HG02588 (cell line): ENCODE data around the gene FIGNL1.

Experiments
- ATAC-seq: cut with Tn5 transposase; IDR thresholded peaks from one replicate; pipeline ENCODE4 v1.9.1; 2021; ENCODE audit warnings: mild to moderate bottlenecking, moderate library complexity; ENCODE audit not compliant: unreplicated experiment

Gene FIGNL1

DNA sequence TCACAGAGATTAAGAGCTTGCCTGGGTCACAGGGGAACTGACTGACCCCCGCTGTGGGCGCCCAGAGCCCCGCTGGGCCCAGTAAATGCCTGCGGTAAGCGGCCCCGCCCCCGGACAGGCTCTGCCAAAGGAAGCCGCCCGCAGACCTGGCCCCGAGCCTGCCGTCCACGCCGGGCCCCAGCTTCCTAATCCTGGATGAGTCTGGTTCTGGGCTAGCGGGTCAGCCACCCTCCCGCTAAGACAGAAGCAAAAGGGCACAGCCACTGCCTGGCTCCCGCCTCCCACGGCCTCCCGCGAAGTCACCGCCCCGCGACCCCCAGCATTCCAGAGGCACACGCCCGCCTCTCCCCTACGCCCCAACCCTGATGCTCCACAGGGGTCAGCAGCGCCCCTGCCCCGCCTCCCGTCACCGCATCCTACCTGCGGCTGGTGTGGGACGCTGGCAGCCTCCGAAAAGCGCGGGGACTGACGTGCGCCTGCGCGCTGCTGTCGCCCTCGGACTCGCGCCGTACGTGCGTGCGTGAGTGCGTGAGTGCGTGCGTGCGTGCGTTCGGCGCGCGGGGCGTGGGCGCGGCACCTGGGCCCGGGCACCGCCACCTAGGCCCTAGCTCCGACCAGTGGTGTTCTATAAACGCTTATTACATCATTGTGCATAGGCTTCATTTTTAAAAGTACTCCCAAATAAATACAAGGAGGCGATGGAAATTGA, at the start of gene FIGNL1:
FIGNL1 (minus strand) TSS at position 470 of the 709 bp plus-strand sequence. CDS start 3,063 bp downstream, outside the sequence.
- ATAC-seq, result peak; percentile 83

DNA sequence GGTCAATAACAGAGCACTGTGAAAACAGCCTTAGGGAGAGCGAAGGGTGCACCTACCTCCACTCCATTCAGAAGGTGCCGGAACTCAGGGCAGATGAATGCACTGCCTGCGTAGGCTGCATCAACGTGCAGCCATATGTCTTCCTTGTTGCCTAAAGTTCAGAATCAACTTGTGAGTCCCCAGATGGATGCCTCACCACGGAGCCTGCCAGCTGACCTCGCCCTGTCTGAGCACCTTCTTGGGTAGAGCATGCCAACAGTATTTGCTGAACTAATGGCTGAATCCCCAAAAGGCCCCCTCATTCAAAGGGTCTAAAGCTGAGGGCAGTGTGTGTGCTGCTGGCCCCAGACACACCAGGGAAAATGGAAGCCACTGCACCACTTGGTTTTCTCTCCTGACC, 48.9 kb upstream of the FIGNL1 start:
- ATAC-seq, result no peak

DNA sequence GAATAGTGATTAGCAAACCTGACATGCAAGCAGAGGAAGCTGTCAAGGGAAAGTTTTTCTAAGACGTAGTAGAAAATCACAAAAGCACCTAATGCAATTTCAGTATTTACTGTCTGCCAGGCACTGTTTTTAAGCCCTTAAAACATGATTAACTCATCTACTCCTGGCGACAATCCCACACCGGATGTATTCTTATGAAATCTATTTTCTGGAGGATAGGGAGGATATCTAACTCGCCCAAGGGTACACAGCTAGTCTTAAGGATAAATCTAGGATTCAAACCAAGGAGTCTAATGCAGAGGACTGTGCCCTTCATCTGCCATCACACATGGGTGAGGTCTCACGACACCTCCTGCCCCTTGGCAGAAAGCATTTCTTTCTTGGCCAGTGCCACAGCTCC, 47.8 kb upstream of the FIGNL1 start:
- ATAC-seq, result no peak

DNA sequence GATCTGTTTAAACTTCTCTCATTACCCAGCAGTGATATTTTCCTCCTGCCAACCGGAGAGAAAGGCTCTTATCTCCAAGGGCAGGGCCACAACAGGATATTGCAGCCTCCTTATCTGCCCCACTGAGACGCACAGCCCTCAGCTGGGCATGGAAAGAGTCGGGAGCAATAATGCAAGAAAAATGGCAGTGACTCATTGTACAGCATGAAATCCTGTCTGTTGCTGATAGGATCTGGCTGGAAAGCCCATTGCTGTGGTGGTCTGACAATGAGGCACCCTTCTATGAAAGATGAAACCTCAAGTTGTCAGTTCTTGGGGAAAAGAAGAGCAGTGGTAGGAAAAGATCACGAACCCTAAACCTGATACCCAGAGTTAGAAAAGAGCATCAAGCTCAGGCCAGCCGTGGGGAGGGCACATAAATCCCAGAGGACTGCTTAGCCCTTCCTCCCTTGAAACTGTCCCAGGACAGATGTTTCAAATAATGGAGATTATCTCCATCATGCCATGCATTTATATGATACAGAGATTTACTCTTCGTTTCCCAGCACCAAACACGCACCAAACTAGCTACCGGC, 47.0 kb upstream of the FIGNL1 start:
- ATAC-seq, result no peak

DNA sequence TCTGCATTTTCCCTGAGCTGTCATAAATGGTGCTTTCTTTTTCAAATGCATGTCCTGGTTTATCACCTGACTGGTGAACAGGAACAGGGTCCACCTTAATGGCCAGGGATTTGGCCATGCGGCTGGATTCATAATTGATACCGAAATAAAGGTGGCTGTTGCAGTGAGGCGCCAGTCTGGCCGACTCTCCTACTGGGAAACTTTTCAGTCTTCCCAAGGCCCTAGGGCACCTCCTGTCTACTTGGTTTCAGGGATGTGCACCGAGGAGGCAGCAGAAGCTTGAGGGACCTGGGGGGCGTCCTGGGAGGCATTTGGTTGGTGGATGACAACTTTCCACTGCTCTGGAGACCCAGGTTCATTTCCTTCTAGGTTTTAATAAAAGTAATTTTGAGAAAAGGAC, 46.4 kb upstream of the FIGNL1 start:
- ATAC-seq, result no peak

GRCh38 chr7:50495746-50496145, 45.6 kb upstream of the FIGNL1 start:
- no peak for ATAC-seq

DNA sequence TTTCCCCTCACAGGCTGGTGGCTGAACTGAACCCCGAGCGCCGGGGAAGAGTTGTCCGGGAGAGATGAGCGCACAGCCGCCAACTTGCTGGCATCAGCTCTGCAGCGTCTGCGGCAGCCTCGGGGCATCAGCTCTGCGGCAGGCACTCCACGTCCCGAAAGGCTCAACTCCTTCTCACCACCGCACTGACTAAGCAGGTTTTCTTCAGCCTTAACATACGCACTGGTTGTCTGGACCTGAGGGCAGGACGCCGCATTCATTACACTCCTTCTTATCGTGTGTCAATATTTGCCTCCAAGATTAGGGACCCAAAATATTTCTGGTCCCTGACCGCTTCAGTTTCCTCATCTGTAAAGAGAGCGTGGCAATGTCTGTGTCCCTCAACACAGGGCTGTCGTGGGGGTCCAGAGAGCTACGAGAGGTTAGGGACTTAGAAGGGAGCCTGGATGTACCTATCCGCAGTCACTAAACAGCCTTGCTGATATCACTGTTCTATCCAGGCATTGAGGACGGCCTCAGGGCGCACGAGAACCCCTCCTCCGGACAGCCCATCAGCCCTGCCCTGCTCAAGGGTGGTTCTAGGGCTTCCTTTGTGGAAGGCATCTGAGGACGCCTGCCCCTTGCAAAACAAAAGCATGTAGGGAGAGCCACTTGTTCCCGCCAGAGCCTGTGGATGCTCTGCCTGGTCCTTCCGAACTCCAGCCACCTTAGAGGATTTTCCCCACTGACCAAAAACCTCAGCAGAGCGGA, 42.8 kb upstream of the FIGNL1 start:
- ATAC-seq, result no peak

DNA sequence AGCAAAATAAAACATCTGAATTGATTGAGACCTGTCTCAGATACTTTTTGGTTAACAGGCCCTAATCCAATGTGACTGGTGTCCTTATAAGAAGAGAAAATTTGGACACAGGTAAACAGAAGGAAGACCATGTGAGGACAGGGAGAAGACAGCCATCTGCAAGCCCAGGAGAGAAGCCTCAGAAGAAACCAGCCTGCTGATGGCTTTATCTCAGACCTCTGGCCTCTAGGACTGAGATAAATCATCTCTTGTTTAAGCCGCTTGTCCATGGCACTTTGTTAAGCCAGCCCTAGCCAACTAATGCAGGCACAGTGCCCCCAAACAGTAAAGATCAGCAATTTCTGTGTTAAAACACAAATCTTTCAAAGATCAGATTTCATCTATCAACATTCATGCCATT, 41.8 kb upstream of the FIGNL1 start:
- no peak for ATAC-seq

DNA sequence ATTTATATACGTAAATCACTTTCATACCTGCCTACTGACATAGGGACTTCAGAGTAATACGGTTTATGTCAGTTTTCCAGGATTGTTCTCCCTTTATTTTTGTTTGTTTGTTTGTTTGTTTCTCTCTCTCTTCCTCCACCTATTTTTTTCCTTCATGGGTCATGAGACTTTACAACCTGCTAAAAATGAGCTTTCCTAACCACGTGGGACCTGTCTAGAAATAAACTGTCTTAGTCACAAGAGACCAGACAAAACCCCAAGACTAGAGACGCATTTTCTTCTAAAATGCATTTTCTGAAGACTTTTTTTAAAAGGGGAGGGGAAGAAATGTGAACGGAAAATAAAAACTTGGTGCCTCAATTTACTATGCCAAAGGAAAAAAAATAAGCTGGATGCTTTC, 41.1 kb upstream of the FIGNL1 start:
- ATAC-seq, result no peak

GRCh38 chr7:50488379-50488778, 38.2 kb upstream of the FIGNL1 start:
- no peak for ATAC-seq

DNA sequence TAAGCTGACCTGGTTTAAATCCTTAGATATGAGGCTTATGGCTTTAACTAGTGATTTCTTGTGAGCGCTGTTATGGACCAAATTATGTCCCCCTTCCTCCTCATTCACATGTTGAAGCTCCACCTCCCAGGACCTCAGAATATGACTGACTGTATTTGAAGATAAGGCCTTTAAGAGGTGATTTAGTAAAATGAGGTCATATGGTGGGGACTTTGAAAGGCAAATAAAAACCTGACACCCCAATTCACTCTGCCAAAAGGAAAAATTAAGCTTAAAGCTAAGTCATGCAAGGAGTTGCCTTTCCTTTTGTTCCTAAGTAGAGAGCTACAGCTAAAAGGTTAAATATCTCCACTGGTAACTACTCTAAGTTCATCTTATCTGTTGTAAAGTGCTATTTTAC, 36.4 kb upstream of the FIGNL1 start:
- ATAC-seq, result no peak

- ATAC-seq, result no peak
Measured at GRCh38 chr7:50481867-50482266, 31.7 kb upstream of the FIGNL1 start.

- no peak for ATAC-seq
Measured at GRCh38 chr7:50480797-50481196, 30.6 kb upstream of the FIGNL1 start.

- ATAC-seq, result no peak
Measured at GRCh38 chr7:50479743-50480517, 29.8 kb upstream of the FIGNL1 start.

- ATAC-seq, result no peak
Measured at GRCh38 chr7:50477640-50478039, 27.5 kb upstream of the FIGNL1 start.

GRCh38 chr7:50476953-50477625, 26.9 kb upstream of the FIGNL1 start:
- no peak for ATAC-seq

DNA sequence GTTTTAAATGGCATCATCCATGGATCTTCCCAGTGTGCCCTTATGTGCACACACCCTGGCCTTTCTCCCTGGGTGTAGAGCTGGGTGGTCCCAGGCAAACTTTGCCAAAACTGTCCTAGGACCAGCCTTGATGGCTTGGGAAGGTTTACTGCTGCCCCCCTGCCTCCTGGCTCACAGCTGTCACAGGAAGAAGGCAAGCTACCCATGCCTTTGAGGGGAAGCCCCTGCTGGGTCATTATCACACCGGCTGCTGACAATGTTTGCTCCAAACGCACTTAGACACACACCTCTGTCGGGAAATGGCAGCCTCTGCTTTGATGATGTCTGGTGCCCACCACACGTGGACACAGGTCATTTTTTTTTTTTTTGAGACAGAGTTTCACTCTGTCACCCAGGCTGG, 25.2 kb upstream of the FIGNL1 start:
- ATAC-seq, result peak; percentile 72

DNA sequence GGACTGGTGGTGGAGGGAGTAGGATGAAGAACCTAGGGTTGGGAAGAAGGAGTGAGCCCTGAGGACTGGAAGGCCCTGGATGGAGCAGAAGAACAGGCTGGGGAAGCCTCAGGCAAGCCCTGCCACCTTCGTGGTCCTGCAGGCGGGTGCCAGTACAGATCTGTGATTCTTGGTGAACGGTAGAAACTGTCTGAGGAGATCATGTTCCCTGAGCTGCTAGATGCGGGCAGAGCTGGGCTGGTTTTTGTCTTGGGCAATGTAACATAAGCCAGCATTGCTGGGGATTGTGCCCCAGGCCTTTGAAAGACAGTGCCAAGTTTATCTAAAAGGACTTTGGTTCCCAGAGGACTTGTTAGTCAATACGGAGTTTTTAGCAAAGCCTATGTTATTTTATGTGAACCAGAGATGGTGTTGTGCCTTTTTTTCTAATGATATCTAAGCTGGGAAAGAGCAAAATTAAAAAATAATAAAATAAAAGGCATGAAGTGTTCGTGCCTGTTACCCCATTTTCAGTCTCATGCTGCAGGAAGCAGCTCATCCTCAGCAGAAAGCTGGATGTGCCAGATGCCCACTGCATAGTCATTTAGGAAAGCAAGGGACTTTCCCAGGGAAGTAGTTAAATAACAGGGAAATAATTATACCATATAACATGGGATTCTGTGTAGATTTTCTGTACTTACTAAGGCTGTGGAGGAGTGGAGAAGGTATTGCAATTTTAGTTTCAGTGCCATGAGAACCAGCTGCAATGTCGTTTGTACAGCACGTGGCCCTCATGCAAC, 24.4 kb upstream of the FIGNL1 start:
- ATAC-seq, result no peak

DNA sequence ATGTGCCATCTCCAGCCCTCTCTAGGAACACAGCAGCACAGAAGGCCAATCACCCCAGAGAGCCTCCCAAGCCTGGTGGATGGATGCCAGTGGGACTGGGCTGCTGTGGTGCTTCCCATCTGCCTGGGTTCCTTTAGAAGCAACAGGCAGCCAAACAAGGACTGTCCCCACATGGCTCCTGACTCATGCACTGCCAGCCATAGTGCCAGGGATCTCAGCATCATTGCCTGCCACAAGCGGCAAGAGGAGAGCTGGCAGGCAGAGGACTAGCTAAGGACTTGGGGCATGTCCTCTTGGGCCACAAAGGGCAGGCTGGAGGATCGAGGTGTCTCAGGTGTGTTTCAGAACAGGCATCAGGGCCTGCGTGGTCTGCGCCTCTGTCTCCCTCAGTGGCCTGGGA, 23.4 kb upstream of the FIGNL1 start:
- no peak for ATAC-seq

DNA sequence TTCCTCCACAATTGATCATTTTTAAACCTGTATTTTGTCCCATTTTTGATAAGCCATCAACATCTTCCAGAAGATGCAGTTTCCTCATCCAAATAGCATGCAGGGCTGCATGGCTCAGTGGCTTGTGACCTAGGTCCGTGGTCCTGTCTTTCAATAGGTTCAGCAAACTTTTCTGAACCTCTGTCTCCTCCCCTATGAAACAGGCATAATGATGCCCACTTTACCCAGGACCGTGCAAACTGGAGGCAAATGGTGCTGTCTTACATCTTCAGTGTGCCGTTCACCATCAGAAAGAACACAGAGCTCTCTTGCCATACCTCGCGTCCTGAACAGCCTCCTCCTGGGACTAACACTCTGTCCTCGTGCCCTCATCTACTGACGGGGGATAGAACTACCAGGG, 22.3 kb upstream of the FIGNL1 start:
- ATAC-seq, result no peak
